Body of pancreas (tissue), 4 donors: ENCODE results near the gene FLAD1. TPM values are rescaled to one million over a fixed set of nuclear protein-coding genes. Genes with fewer than 3 reads are reported as not detected.
A peak's percentile ranks its signal among the peaks of the same experiment; 100 is the strongest.

Experiments
- ATAC-seq: fragments of 150-250 bp; one replicate; pipeline ENCODE4 v1.9.1; 2016
- DNase-seq, 4 donors: peaks; one replicate each; pipeline ENCODE4 v3.0.0-alpha.2; 2019
- H3K27ac ChIP-seq, 4 donors: fragments of 200-600 bp; sonication (generic); 1 replicate in 3 of 4; 2 replicates in 1 of 4; pipeline versions ENCODE4 v1.5.1 to v1.6.1; 2016 to 2019; ENCODE audit warnings: mild to moderate bottlenecking in 1 of 4, mixed read lengths in 1 of 4, moderate library complexity in 1 of 4
- H3K27me3 ChIP-seq, 2 donors: fragments of 200-600 bp; sonication (generic); one replicate each; pipeline ENCODE4 v1.6.0; 2016; ENCODE audit warnings: mild to moderate bottlenecking in 1 of 2
- H3K36me3 ChIP-seq, 2 donors: fragments of 200-600 bp; sonication (generic); replicated peaks in 1 of 2; 2 replicates each; pipeline ENCODE4 v1.5.1; 2016; ENCODE audit warnings: low read depth in 2 of 2; ENCODE audit not compliant: insufficient read depth in 1 of 2
- H3K4me1 ChIP-seq: fragments of 200-600 bp; sonication (generic); one replicate; pipeline ENCODE4 v1.6.0; 2016
- H3K4me3 ChIP-seq, 2 donors: fragments of 200-600 bp; sonication (generic); 1 replicate in 1 of 2; 2 replicates in 1 of 2; pipeline ENCODE4 v1.5.1; 2016 to 2019
- H3K9me3 ChIP-seq, 3 donors: fragments of 200-600 bp; sonication (generic); 1 replicate in 2 of 3; 2 replicates in 1 of 3; pipeline ENCODE4 v1.5.1; 2016
- CTCF ChIP-seq, 7 experiments: fragments of 450-650 bp in 4 of 7; fragments of 200-600 bp in 3 of 7; sonication (generic) in 3 of 7; IDR thresholded peaks; one replicate each; pipeline ENCODE4 v1.5.1; 2016 to 2019; ENCODE audit warnings: antibody characterized with exemption in 7 of 7
- POLR2A ChIP-seq, 3 donors: fragments of 450-650 bp; IDR thresholded peaks; one replicate each; pipeline ENCODE4 v1.6.1; 2016; ENCODE audit warnings: antibody characterized with exemption in 3 of 3, mild to moderate bottlenecking in 2 of 3
- WGBS, 2 donors: methylation state at CpG; one replicate each; pipeline ENCODE4 v1.1.5; 2017; 5-methylcytosine and 5-hydroxymethylcytosine counted together
- intact Hi-C: fragments of 100-400 bp; cut with DNase I; formaldehyde crosslinking; loops from one replicate; pipeline ENCODE4 v1.15.1; 2023
- total RNA-seq, 2 donors: library from RNA; depleted of rRNA; stranded (reverse); fragments of >200 nt; gene quantifications; one replicate each; pipeline ENCODE4 v1.1.0, GENCODE V29; 2016

FLAD1 gene
- total RNA-seq, 2 donors from 2014 or later = 10.1 to 51.4 TPM

DNA sequence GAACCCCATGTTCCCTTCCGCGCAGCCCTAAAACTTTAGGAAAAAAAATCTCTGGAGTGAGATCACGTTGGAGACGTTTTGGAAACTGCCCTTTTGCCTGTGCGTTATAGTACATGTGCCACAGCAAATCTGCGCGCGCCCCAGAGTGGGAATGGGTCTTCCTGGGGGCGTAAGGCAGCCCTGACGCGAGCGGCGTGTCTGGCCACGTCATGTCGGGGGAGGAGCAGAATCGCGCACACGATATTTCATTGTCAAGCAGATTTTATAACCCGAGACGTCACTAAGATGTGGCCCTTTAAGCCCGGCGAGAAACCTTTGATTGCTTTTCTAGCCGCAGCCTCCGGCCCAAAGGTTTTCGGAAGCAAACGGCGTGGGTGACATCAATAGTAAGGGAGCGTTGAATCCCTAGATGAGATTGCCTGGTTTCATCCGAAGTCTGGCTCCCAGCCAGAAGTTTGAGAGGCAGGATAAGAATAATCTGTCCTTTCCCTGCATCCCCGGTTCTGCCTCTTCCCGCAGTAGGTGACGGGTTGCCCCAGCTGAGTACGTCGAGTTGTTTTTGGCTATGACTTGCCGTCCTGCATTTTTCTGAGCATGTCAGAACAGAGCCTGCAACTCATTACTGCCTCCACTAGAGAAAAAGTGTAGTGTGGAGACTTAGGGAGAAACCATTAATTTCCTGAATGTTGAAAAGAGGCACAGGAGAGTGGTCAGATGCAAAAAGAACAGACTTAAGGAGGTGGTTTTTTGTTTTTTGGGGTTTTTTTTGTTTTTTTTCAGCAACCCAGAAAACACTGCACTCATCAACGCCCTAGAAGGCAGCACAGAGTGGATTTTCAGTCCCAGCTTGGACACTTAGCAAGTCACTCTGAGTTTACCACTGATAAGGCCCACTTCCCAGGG lies 45.8 kb upstream of the FLAD1 start:
- DNase-seq = peak; percentile 88 to 92 (median 90)
- H3K9me3 ChIP-seq = no peaks in the 10 kb centered on the region
- peak; percentile 85 for ATAC-seq
- TF ChIP-seq POLR2A (IDR thresholded peaks at IDR 0.05) (peak in 1 of 3 donors; percentile 65), CTCF (IDR thresholded peaks at IDR 0.05) (peak in 5 of 7 experiments; percentile 15 to 47 (median 33))
- no peaks in the 10 kb centered on the region for H3K36me3 ChIP-seq
- H3K4me3 ChIP-seq = peak overlapping the region in 1 of 2 donors; percentile 0
- no peaks in the 10 kb centered on the region for H3K27me3 ChIP-seq
- WGBS, 2 donors = 1% methylated on average over 36 of the region's 36 CpGs
- intact Hi-C loops = no loop called here
- H3K4me1 ChIP-seq = peaks cover 29% of the 10 kb centered on the region
- peak overlapping the region; percentile 96 to 100 (median 98) for H3K27ac ChIP-seq

DNA sequence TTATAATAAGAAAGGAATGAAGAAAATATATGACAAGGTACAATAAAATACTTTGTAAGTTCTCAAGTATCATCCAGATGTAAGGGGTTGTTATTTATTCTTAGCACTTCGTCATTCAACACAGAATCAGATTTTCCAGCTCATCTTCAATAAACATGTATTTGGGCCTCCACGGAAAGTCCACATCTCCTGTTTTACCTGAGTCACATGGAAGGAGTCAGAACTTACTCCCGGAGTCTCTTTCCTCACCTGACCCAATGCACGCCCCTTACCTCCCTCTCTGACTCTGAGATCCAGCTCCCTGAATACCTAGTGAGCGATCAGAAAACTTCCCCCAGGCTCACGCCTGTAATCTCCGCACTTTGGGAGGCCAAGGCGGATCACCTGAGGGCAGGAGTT lies 45.2 kb upstream of the FLAD1 start:
- intact Hi-C loops = no loop called here
- peaks cover 34% of the 10 kb centered on the region for H3K4me1 ChIP-seq
- TF ChIP-seq CTCF (IDR thresholded peaks at IDR 0.05) = no peak
- no peak for TF ChIP-seq POLR2A (IDR thresholded peaks at IDR 0.05)
- no peaks in the 10 kb centered on the region for H3K27me3 ChIP-seq
- peak overlapping the region; percentile 96 to 100 (median 98) for H3K27ac ChIP-seq
- no peak for ATAC-seq
- DNase-seq = no peak
- no peaks in the 10 kb centered on the region for H3K36me3 ChIP-seq
- H3K4me3 ChIP-seq = no peak overlapping the region
- 74 to 79% methylated on average over 8 of the region's 8 CpGs for WGBS, 2 donors
- no peaks in the 10 kb centered on the region for H3K9me3 ChIP-seq

DNA sequence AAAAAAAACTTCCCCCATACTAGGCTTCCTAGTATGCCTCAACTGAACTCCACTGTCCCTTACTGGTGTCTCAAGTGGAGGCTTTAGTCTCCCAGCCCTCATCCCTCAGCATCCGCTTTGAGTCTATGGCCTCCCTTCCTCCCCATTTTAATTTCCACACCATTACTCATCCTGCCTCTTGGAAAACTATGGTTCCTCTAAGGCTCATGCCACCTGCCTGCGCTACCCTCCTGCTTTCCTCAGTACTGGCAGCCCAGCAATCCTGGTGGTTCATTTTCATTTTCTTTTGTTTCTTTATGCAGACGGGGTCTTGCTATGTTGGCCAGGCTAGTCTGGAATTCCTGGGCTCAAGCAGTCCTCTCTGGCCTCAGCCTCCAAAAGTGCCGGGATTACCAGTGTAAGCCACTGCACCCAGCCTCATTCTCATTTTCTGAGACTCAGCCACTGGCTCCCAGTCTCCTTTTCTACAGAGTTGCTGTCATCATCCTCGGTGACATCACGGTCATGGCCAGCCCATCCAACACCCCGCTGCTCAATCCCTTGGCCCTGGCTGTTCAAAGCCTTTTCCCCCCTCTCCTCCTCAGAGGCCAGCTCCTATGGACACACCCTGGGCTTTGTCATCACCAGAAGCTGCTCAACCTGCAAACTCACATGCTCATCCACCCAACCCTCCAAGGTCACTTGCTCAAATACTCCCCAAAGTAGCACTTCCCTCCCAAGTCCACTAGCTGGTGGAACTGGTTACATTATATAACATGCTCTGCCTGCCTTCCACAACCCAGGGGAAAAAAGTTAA lies 44.3 kb upstream of the FLAD1 start:
- H3K27me3 ChIP-seq = no peaks in the 10 kb centered on the region
- peaks cover 34% of the 10 kb centered on the region for H3K4me1 ChIP-seq
- intact Hi-C loops = no loop called here

DNA sequence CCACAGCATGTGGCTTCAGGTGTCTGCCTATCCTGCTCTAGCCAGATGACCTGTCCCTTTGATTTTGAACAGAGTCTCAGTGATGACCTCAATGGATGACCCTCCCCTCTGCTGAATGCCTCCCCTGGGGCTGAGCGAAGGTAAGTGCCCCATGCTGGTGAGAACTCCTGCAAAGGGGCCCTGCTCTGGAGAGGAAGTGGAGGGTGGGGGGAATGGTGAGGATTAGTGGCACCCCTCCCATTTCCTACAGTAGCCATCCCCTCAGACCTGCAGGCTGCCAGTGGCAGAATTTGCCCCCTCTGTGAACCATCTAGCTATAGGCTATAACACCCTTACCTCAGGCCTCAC lies 43.0 kb upstream of the FLAD1 start:
- Histone ChIP-seq H3K27me3 (no peaks in the 10 kb centered on the region), H3K4me1 (peaks cover 34% of the 10 kb centered on the region), H3K4me3 (no peak overlapping the region), H3K27ac (peak overlapping the region in 1 of 4 donors; percentile 6), H3K36me3 (no peaks in the 10 kb centered on the region), H3K9me3 (no peaks in the 10 kb centered on the region)
- ATAC-seq (no peak), DNase-seq (no peak)
- intact Hi-C loops = no loop called here
- TF ChIP-seq POLR2A (IDR thresholded peaks at IDR 0.05) (no peak), CTCF (IDR thresholded peaks at IDR 0.05) (no peak)
- 91% methylated on average over 1 of the region's 1 CpG; no CpG with 5 or more reads in 1 of the 2 donors for WGBS, 2 donors

More for the DNA sequence above, 44.3 kb upstream of the FLAD1 start:
- Histone ChIP-seq H3K36me3 (no peaks in the 10 kb centered on the region), H3K27ac (peak overlapping the region in 2 of 4 donors; percentile 96 to 99), H3K4me3 (no peak overlapping the region), H3K9me3 (no peaks in the 10 kb centered on the region)
- TF ChIP-seq POLR2A (IDR thresholded peaks at IDR 0.05) = no peak
- no peak for TF ChIP-seq CTCF (IDR thresholded peaks at IDR 0.05)
- no peak for DNase-seq
- WGBS, 2 donors = 83 to 86% methylated on average over 7 of the region's 7 CpGs
- ATAC-seq = no peak
